Activated T-helper 2 cell treated with anti-CD3 and anti-CD28 coated beads, Interferon-gamma antibody, Interleukin-2, Interleukin-4, amounts not matched to agents 10 μg/mL and 5 μg/mL and 100 μg/mL, durations not matched to agents 14 hours and 24 hours and 36 hours (primary cell): ENCODE measurements around the gene MEF2C. TPM values are rescaled to one million over a fixed set of nuclear protein-coding genes. Genes with fewer than 3 reads are reported as not detected.

ENCODE experiments used
- DNase-seq: peaks from one replicate; pipeline ENCODE4 v3.0.0; 2021; ENCODE audit warnings: low spot score
- H3K27ac Mint-ChIP-seq: one replicate; pipeline ENCODE4 v1.8.0; 2021; ENCODE audit warnings: mixed read lengths
- H3K27me3 Mint-ChIP-seq: one replicate; pipeline ENCODE4 v1.8.0; 2021; ENCODE audit warnings: low read depth, mixed read lengths
- H3K36me3 Mint-ChIP-seq: one replicate; pipeline ENCODE4 v1.8.0; 2021; ENCODE audit warnings: low read depth, mixed read lengths
- H3K4me1 Mint-ChIP-seq: one replicate; pipeline ENCODE4 v1.8.0; 2021; ENCODE audit warnings: low read depth, mixed read lengths
- H3K4me3 Mint-ChIP-seq: one replicate; pipeline ENCODE4 v1.8.0; 2021; ENCODE audit warnings: low read depth, mild to moderate bottlenecking, moderate library complexity, mixed read lengths
- H3K9me3 Mint-ChIP-seq: one replicate; pipeline ENCODE4 v1.8.0; 2021; ENCODE audit warnings: mixed read lengths
- intact Hi-C: fragments of 100-400 bp; cut with micrococcal nuclease; formaldehyde crosslinking; loops from one replicate; pipeline ENCODE4 v1.15.1; 2023
- total RNA-seq: library from RNA; stranded (reverse); gene quantifications from 2 replicates; pipeline ENCODE4 v1.2.3, GENCODE V29; 2022

MEF2C gene
- total RNA-seq, 1 donor from 2014 or later = 0.25 TPM

GRCh38 chr5:88671106-88671504 is 211.9 kb downstream of the MEF2C start:
- H3K27me3 Mint-ChIP-seq = peaks cover 85% of the 10 kb centered on the region
- H3K36me3 Mint-ChIP-seq = peaks cover 4% of the 10 kb centered on the region
- DNase-seq = no peak
- H3K4me1 Mint-ChIP-seq = peaks cover 34% of the 10 kb centered on the region
- intact Hi-C loops = no loop called here
- H3K4me3 Mint-ChIP-seq = no peak overlapping the region
- H3K27ac Mint-ChIP-seq = no peak overlapping the region
- peaks cover 4% of the 10 kb centered on the region for H3K9me3 Mint-ChIP-seq

- H3K27me3 Mint-ChIP-seq = peaks cover 83% of the 10 kb centered on the region
- intact Hi-C loops = no loop called here
- H3K36me3 Mint-ChIP-seq = peaks cover 4% of the 10 kb centered on the region
- no peak for DNase-seq
- H3K4me1 Mint-ChIP-seq = peaks cover 37% of the 10 kb centered on the region
- H3K9me3 Mint-ChIP-seq = peaks cover 4% of the 10 kb centered on the region
- no peak overlapping the region for H3K4me3 Mint-ChIP-seq
- H3K27ac Mint-ChIP-seq = no peak overlapping the region
Observed at GRCh38 chr5:88670461-88670860, 212.5 kb downstream of the MEF2C start.

GRCh38 chr5:88669371-88670050 is 213.5 kb downstream of the MEF2C start:
- Mint-ChIP-seq H3K27me3 (peaks cover 81% of the 10 kb centered on the region), H3K36me3 (peaks cover 4% of the 10 kb centered on the region), H3K9me3 (peaks cover 4% of the 10 kb centered on the region), H3K27ac (no peak overlapping the region), H3K4me3 (no peak overlapping the region), H3K4me1 (peaks cover 36% of the 10 kb centered on the region)
- intact Hi-C loops = loop anchor here (10.0 kb wide), 1 partner anchor 405 kb away; the partner anchor contains the start of gene TMEM161B
- no peak for DNase-seq

GRCh38 chr5:88667496-88668201 is 215.3 kb downstream of the MEF2C start:
- Mint-ChIP-seq H3K9me3 (no peaks in the 10 kb centered on the region), H3K36me3 (no peaks in the 10 kb centered on the region), H3K27ac (no peak overlapping the region), H3K27me3 (peaks cover 84% of the 10 kb centered on the region), H3K4me1 (peaks cover 28% of the 10 kb centered on the region), H3K4me3 (no peak overlapping the region)
- intact Hi-C loops = loop anchor here (2.0 to 10.0 kb wide), 2 partner anchors 403 to 527 kb away; partner anchors contain the start of gene TMEM161B
- no peak for DNase-seq
